ENCODE results near the gene EEFSEC.
A peak's percentile ranks its signal among the peaks of the same experiment; 100 is the strongest.

DNA sequence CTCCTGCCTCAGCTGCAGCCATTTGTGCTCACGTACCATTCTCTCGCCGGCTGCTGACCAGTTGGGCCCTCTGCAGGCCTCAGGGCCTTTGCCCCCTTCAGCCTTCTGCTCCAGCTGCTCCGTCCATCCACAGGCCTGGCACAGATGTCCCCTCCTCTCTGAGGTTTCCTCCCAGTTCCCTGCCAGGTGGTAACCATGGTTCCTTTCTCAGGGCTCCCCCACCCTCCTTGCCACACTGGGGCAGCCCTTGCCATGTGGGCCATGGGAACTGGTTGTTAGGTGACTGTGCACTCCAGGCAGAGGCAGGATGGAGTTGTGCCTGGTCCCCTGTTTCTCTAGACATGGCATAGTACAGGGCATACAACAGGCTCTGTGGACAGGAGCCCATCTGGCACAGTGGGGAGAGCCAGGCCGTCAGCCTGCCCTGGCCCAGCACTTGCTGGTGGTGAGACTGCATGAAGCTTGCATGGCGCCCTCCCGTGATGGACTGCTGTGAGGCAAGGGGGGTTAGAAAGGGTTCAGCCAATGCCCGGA lies 164.5 kb downstream of the EEFSEC start:
- TF ChIP-seq ZNF114 (CRISPR knock-in tag; IDR thresholded peaks at IDR 0.05) (no peak), CTCF (conservative IDR thresholded peaks at IDR 0.05; ENCODE audit: low read depth in 2 of 2) (peak in 1 of 2 experiments; percentile 53; a peak in 2 of 4 replicates), EZH2 (IDR thresholded peaks at IDR 0.05; ENCODE audit: low read depth, unreplicated experiment) (no peak), EZH2phosphoT487 (IDR thresholded peaks at IDR 0.05; ENCODE audit: unreplicated experiment) (no peak), POLR2AphosphoS5 (IDR thresholded peaks at IDR 0.05; ENCODE audit: low read depth) (no peak), CREB1 (CRISPR knock-in tag; IDR thresholded peaks at IDR 0.05; ENCODE audit: low read depth) (no peak), JUNB (IDR thresholded peaks at IDR 0.05; ENCODE audit: unreplicated experiment) (no peak), NANOG (IDR thresholded peaks at IDR 0.05; ENCODE audit: borderline replicate concordance) (no peak), STAT1 (IDR thresholded peaks at IDR 0.05; ENCODE audit: unreplicated experiment) (no peak)
- TF ChIP-seq, protein P1, sequence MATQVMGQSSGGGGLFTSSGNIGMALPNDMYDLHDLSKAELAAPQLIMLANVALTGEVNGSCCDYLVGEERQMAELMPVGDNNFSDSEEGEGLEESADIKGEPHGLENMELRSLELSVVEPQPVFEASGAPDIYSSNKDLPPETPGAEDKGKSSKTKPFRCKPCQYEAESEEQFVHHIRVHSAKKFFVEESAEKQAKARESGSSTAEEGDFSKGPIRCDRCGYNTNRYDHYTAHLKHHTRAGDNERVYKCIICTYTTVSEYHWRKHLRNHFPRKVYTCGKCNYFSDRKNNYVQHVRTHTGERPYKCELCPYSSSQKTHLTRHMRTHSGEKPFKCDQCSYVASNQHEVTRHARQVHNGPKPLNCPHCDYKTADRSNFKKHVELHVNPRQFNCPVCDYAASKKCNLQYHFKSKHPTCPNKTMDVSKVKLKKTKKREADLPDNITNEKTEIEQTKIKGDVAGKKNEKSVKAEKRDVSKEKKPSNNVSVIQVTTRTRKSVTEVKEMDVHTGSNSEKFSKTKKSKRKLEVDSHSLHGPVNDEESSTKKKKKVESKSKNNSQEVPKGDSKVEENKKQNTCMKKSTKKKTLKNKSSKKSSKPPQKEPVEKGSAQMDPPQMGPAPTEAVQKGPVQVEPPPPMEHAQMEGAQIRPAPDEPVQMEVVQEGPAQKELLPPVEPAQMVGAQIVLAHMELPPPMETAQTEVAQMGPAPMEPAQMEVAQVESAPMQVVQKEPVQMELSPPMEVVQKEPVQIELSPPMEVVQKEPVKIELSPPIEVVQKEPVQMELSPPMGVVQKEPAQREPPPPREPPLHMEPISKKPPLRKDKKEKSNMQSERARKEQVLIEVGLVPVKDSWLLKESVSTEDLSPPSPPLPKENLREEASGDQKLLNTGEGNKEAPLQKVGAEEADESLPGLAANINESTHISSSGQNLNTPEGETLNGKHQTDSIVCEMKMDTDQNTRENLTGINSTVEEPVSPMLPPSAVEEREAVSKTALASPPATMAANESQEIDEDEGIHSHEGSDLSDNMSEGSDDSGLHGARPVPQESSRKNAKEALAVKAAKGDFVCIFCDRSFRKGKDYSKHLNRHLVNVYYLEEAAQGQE (IDR thresholded peaks at IDR 0.05; ENCODE audit: unreplicated experiment) = no peak
- TF ChIP-seq, protein P2, sequence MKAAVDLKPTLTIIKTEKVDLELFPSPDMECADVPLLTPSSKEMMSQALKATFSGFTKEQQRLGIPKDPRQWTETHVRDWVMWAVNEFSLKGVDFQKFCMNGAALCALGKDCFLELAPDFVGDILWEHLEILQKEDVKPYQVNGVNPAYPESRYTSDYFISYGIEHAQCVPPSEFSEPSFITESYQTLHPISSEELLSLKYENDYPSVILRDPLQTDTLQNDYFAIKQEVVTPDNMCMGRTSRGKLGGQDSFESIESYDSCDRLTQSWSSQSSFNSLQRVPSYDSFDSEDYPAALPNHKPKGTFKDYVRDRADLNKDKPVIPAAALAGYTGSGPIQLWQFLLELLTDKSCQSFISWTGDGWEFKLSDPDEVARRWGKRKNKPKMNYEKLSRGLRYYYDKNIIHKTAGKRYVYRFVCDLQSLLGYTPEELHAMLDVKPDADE (IDR thresholded peaks at IDR 0.05) = no peak
